MCF 10A (cell line): Measurements from ENCODE around the gene IRAK1. TPM values are rescaled to one million over a fixed set of nuclear protein-coding genes. Genes with fewer than 3 reads are reported as not detected.

Experiments
- BruUV-seq: library from RNA; stranded (reverse); fragments of 400-500 nt; replicated peaks from 2 replicates; lab custom pipeline; 2021; lab: Mats Ljungman, UMichigan
- CTCF ChIA-PET: fragments of 300-600 bp; sonication (Branson Sonifier 250); formaldehyde crosslinking; extraction: SDS; loops from one replicate; lab custom pipeline; 2021; ENCODE audit warnings: antibody characterized with exemption, inconsistent platforms; lab: Yijun Ruan, JAX
- POLR2A ChIA-PET: fragments of 300-600, 350-650 bp; sonication (Branson Sonifier 250); formaldehyde crosslinking; extraction: SDS; loops from one replicate; lab custom pipeline; 2020; ENCODE audit warnings: antibody characterized with exemption, inconsistent platforms; lab: Yijun Ruan, JAX
- DNase-seq: peaks from one replicate; pipeline ENCODE4 v3.0.0-alpha.2; 2018; ENCODE audit not compliant: unreplicated experiment
- H3K27ac Mint-ChIP-seq: one replicate; pipeline ENCODE4 v1.8.0; 2022; ENCODE audit warnings: mild to moderate bottlenecking, low read depth, mixed read lengths; ENCODE audit not compliant: unreplicated experiment
- H3K27me3 Mint-ChIP-seq: one replicate; pipeline ENCODE4 v1.8.0; 2022; ENCODE audit warnings: mixed read lengths; ENCODE audit not compliant: insufficient read depth, unreplicated experiment
- H3K36me3 Mint-ChIP-seq: one replicate; pipeline ENCODE4 v1.8.0; 2022; ENCODE audit warnings: mild to moderate bottlenecking, moderate library complexity, mixed read lengths; ENCODE audit not compliant: insufficient read depth, unreplicated experiment
- H3K4me1 Mint-ChIP-seq: one replicate; pipeline ENCODE4 v1.8.0; 2022; ENCODE audit warnings: mixed read lengths; ENCODE audit not compliant: insufficient read depth, unreplicated experiment
- H3K4me3 Mint-ChIP-seq: one replicate; pipeline ENCODE4 v1.8.0; 2022; ENCODE audit warnings: mild to moderate bottlenecking, moderate library complexity, mixed read lengths; ENCODE audit not compliant: unreplicated experiment
- H3K9me3 Mint-ChIP-seq: one replicate; pipeline ENCODE4 v1.8.0; 2022; ENCODE audit warnings: mixed read lengths; ENCODE audit not compliant: unreplicated experiment
- CTCF ChIP-seq: fragments of 200-600 bp; IDR thresholded peaks from one replicate; pipeline ENCODE4 v1.8.0; 2022; ENCODE audit warnings: antibody characterized with exemption, mild to moderate bottlenecking; ENCODE audit not compliant: unreplicated experiment
- intact Hi-C: fragments of 100-400 bp; cut with micrococcal nuclease; formaldehyde crosslinking; loops from 2 replicates; pipeline ENCODE4 v1.14.1; 2022
- total RNA-seq: library from RNA; stranded (reverse); gene quantifications from 2 replicates; pipeline ENCODE4 v1.2.3, GENCODE V29; 2022

The IRAK1 gene
- total RNA-seq, 1 experiment from 2014 or later, result 201 TPM

GRCh38 chrX:154058214-154058997 lies 38.7 kb upstream of the IRAK1 start:
- intact Hi-C loops, result no loop called here
- CTCF ChIA-PET, result interaction anchor here (0.7 to 1.2 kb wide), 3 partner anchors 31 to 1227 kb away, joined by 3 to 4 read pairs (median 3); no protein-coding TSS in a partner anchor
- no peak overlapping the region for H3K27ac Mint-ChIP-seq

GRCh38 chrX:154057791-154058190 lies 38.1 kb upstream of the IRAK1 start:
- no TSS peak for BruUV-seq
- Mint-ChIP-seq H3K36me3 (peaks cover 24% of the 10 kb centered on the region), H3K4me1 (peaks cover 8% of the 10 kb centered on the region), H3K4me3 (no peak overlapping the region), H3K9me3 (no peaks in the 10 kb centered on the region), H3K27ac (no peak overlapping the region), H3K27me3 (peaks cover 62% of the 10 kb centered on the region)
- TF ChIP-seq CTCF, result no peak
- DNase-seq, result no peak
- CTCF ChIA-PET, result interaction anchor here (0.7 to 0.8 kb wide), 4 partner anchors 13 to 1226 kb away, joined by 3 read pairs; no protein-coding TSS in a partner anchor
- POLR2A ChIA-PET, result no interaction called here
- intact Hi-C loops, result no loop called here

More at GRCh38 chrX:154058214-154058997, 38.7 kb upstream of the IRAK1 start:
- BruUV-seq, result no TSS peak
- Mint-ChIP-seq H3K4me1 (peaks cover 8% of the 10 kb centered on the region), H3K27me3 (peaks cover 62% of the 10 kb centered on the region), H3K4me3 (no peak overlapping the region), H3K36me3 (peaks cover 18% of the 10 kb centered on the region), H3K9me3 (no peaks in the 10 kb centered on the region)
- DNase-seq, result no peak
- no peak for TF ChIP-seq CTCF
- POLR2A ChIA-PET, result no interaction called here

GRCh38 chrX:154056770-154057241 lies 37.1 kb upstream of the IRAK1 start:
- intact Hi-C loops, result no loop called here
- no TSS peak for BruUV-seq
- Mint-ChIP-seq H3K36me3 (peaks cover 27% of the 10 kb centered on the region), H3K27ac (no peak overlapping the region), H3K9me3 (no peaks in the 10 kb centered on the region), H3K27me3 (peaks cover 55% of the 10 kb centered on the region), H3K4me1 (peaks cover 8% of the 10 kb centered on the region), H3K4me3 (no peak overlapping the region)
- no peak for TF ChIP-seq CTCF
- POLR2A ChIA-PET, result interaction anchor here (0.9 kb wide), 1 partner anchor 38 kb away, joined by 3 read pairs; no protein-coding TSS in a partner anchor
- CTCF ChIA-PET, result interaction anchor here (0.8 kb wide), 1 partner anchor 43 kb away, joined by 3 read pairs; no protein-coding TSS in a partner anchor
- peak; percentile 70 for DNase-seq

- intact Hi-C loops, result loop anchor here (2.0 kb wide), 2 partner anchors 39 to 79 kb away; partner anchors contain the start of gene TMEM187
- Mint-ChIP-seq H3K27me3 (peaks cover 57% of the 10 kb centered on the region), H3K9me3 (no peaks in the 10 kb centered on the region), H3K36me3 (peaks cover 47% of the 10 kb centered on the region), H3K4me3 (no peak overlapping the region), H3K27ac (no peak overlapping the region), H3K4me1 (peaks cover 6% of the 10 kb centered on the region)
- POLR2A ChIA-PET, result interaction anchor here (1.7 kb wide), 1 partner anchor 41 kb away, joined by 4 read pairs; no protein-coding TSS in a partner anchor
- TF ChIP-seq CTCF, result peak; percentile 49
- DNase-seq, result peak; percentile 72
- CTCF ChIA-PET, result interaction anchor here (0.6 to 5.1 kb wide), 17 partner anchors 8 to 1057 kb away, joined by 3 to 35 read pairs (median 5); no protein-coding TSS in a partner anchor
- no TSS peak for BruUV-seq
Observed at GRCh38 chrX:154051201-154051810, 31.6 kb upstream of the IRAK1 start.
